ENCODE results near the gene FCRLA.

FCRLA gene

DNA sequence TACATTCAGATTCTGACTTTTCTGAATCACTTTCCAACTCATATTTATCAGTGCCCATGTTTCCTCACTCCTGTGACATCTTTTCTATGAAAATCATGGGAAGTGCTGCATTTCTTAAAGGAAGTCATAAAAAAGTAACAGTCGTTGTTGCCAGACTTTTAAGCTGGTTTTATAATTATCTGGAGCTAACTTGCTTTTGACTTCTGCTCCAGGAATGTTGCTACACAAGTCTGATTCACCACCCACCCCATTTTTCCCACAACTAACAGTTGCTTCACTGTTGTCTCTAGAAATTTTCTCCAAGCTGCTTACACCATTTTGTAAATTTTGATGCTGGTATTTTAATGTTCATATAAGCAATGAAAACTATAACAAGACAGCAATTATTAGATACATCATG is 26.5 kb downstream of the FCRLA start:
- no peak for DNase-seq

DNA sequence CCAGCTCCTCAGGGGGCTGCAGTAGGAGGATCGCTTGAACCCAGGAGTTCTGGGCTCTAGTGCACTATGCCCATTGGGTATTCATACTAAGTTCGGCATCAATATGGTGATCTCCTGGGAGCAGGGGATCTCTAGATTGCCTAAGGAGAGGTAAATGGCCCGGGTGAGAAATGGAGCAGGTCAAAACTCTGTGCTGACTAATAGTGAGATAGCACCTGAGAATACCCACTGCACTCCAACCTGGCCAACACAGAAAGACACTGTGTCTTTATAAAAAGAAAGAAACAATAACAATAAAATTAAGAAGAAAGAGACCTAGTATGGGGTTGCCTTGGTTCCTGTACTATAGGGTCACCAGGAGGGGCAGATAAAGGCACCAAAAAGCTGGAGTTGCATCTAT is 28.8 kb downstream of the FCRLA start:
- DNase-seq, result no peak

DNA sequence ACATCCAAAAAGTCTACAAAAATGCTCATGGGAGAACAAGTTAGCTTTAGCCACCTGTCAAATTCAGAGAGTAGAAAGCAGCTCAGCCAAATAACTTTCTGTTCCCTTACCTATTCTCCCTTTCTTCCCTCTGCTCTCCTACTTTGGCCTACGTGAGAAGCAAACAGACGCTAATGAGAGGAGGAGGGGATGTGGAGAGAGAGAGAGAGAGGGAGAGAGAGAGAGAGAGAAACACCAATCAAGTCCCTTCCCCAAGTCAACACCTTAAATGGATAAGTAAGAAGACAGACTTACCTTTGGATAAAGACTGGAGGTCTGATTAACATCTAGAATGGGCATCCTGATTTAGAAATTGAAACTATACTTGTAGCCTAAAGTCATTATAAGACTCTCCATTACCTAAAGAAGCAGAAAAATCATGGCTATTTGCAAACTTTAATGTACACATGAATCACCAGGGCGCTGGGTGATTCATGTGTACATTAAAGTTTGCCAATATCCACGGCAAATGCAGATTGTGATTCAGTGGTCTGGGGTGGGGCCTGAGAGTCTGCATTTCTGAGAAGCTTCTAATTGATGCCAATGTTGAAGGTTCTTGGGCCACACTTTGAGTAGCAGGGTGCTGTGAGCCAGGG is 29.4 kb downstream of the FCRLA start:
- DNase-seq, result no peak

DNA sequence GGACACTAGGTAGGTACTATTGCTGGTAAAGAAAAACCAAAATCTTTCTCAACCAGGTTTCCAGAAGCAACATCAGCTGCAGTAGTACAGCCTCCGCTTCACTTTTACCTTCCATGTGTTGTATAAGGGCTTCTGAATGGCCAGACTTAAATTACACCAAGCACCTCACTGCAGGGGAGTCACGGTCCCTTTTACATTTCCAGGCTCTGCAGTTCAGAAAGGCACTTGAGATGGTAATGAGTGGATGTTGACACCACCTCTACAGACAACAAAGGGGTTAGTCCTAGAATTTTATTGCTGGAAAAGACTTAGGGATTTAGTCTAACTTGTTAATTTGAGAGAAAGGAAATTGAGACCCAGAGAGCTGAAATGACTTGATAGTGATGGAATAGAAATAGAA is 30.6 kb downstream of the FCRLA start:
- DNase-seq, result no peak

GRCh38 chr1:161738627-161739287 is 31.7 kb downstream of the FCRLA start:
- peak; percentile 11 for DNase-seq

DNA sequence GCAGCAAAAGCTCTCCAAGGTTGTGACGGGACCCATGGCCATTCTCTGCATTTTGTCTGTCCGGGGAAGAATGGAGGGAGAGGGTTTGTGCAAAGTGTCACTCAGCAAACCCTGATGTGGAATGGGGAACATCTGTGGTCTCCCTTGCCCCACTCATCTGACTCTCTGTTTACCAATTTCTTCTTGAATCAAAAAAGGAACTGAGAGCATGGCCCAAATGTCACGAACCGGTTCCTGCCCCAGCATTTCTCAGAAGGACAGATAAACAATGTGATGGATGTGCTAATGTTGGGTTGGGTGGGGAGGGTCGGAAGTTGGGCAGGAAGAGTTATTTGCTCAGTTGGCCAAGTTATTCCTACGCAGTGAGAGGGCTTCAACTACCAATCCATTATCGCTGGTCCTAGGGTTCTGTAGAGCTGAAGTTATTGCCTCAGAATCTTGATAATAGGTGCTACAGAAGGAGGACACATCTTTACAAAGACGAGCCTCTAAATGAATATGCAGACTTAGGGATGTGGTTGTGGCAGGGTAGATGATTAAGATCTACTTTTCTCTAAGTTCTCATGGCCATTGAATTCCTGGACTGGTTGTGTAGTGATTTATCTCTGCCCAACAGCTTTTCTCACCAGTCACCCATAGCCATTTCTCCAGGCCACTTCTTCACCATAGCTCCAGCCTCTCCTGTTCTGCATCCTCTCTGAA is 33.0 kb downstream of the FCRLA start:
- DNase-seq, result no peak

DNA sequence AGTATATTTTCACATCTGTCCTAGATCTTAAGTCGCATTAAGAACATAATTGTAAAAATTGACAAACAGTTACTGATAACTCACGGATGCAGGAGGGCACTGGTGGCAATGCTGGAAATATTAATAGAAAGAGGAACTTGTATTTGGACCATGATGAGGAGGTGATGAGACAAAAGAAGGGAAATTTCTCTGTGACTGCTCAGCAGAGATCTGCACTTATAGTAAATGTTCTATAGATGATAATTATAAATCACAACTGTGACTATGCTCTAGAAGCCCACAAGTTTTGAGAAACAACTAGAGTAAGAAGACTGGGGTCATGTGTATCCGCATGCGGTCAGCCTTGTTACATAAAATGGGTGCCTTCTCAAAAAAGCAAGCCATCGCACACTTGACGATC is 33.9 kb downstream of the FCRLA start:
- no peak for DNase-seq

- no peak for DNase-seq
These were observed 36.2 kb downstream of the FCRLA start for GRCh38 chr1:161743231-161743630.

GRCh38 chr1:161747801-161748200 is 40.8 kb downstream of the FCRLA start:
- DNase-seq, result no peak

DNA sequence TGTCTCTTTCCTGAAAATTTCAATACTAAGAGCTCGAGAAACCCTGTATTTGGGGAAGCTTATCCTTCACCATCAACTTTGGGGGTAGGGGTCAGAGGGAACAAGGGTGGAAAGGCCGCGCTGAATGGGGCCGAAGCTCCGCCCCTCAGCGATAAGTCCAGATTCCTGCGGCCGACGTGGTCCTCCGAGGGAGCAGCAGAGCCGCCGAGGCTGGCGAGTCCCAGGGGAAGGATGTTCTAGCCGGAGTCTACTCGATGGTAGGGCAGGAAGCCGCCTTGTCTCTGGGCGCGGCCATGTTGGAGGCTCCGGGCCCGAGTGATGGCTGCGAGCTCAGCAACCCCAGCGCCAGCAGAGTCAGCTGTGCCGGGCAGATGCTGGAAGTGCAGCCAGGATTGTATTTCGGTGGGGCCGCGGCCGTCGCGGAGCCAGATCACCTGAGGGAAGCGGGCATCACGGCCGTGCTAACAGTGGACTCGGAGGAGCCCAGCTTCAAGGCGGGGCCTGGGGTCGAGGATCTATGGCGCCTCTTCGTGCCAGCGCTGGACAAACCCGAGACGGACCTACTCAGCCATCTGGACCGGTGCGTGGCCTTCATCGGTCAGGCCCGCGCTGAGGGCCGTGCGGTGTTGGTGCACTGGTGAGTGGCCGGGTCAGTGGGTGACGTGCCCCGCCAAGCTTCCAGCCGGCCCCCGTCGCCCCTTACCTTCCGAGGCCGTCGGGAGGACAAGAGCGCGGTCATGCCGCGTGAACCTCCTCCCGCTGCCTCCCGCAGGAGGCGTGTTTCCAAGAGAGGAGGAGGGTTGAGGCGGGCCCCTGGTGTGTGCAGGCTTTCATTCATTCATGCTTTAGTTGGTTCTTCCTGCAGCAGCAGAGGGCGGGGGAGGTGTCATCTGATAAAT is 42.7 kb downstream of the FCRLA start, which contains the start of gene DUSP12:
DUSP12 (plus strand) TSS at position 278 of the 899 bp plus-strand sequence; CDS start at position 294, 16 bp downstream.
- peak; percentile 63 for DNase-seq

DNA sequence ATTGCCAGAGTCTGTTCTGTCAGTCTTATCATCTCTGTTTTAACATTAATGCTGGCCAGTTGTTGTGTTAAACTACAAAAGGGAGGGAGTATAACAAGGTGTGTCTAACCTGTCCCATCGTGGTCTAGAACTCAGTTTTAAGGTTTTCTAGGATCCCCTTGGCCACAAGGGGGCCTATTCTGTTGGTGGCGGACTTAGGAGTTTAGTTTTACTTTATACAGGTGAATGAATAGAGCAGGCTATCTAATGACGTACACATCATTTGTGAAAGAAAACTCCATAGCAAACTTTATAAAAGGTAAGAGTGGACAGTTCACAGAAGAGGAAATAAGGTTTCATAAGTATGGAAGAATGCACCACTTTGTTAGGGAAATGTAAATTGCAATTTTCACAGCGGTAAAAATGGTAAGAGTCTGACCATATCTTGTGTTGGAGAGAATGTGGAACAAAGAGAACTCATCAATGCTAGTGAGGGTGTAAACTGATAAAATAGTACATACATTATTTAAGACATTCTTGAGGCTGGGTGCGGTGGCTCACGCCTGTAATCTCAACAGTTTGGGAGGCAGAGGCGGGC is 56.6 kb downstream of the FCRLA start:
- DNase-seq, result peak; percentile 34

Measured in effector CD8-positive, alpha-beta T cell (primary cell).